ENCODE data around the gene ARMH4.

GRCh38 chr14:58141893-58142292, 10.1 kb downstream of the ARMH4 start:
- TF ChIP-seq CTCF (IDR thresholded peaks at IDR 0.05; ENCODE audit: poor library complexity, severe bottlenecking) (no peak), EP300 (conservative IDR thresholded peaks at IDR 0.05; ENCODE audit: poor library complexity, severe bottlenecking) (no peak)

Measured in neural cell (in vitro differentiated cells).